Measurements from ENCODE around the gene SPOCD1.

SPOCD1 gene

GRCh38 chr1:31815752-31816500 is at the start of gene SPOCD1:
Gene SPOCD1, minus strand, starts transcription at chr1:31816022. Its CDS starts 689 bp downstream, at chr1:31815333.
- peak; percentile 73 for DNase-seq (ENCODE audit: low read depth)

- DNase-seq (ENCODE audit: low read depth): no peak
Measured at GRCh38 chr1:31862071-31862470, 46.2 kb upstream of the SPOCD1 start.

GRCh38 chr1:31861346-31861745 is 45.5 kb upstream of the SPOCD1 start:
- no peak for DNase-seq (ENCODE audit: low read depth)

- no peak for DNase-seq (ENCODE audit: low read depth)
Measured at GRCh38 chr1:31860581-31860980, 44.8 kb upstream of the SPOCD1 start.

- DNase-seq (ENCODE audit: low read depth): no peak
Measured at GRCh38 chr1:31859719-31860118, 43.9 kb upstream of the SPOCD1 start.

- no peak for DNase-seq (ENCODE audit: low read depth)
Measured at GRCh38 chr1:31859044-31859443, 43.2 kb upstream of the SPOCD1 start.

- DNase-seq (ENCODE audit: low read depth): no peak
Measured at GRCh38 chr1:31857863-31858262, 42.0 kb upstream of the SPOCD1 start.

GRCh38 chr1:31856140-31856539 is 40.3 kb upstream of the SPOCD1 start:
- no peak for DNase-seq (ENCODE audit: low read depth)

- DNase-seq (ENCODE audit: low read depth): peak; percentile 52
Measured at GRCh38 chr1:31855038-31855845, 39.4 kb upstream of the SPOCD1 start.

- DNase-seq (ENCODE audit: low read depth): no peak
Measured at GRCh38 chr1:31849653-31850052, 33.8 kb upstream of the SPOCD1 start.

GRCh38 chr1:31848381-31848897 is 32.6 kb upstream of the SPOCD1 start:
- no peak for DNase-seq (ENCODE audit: low read depth)

GRCh38 chr1:31846484-31846883 is 30.7 kb upstream of the SPOCD1 start:
- no peak for DNase-seq (ENCODE audit: low read depth)

GRCh38 chr1:31843506-31843905 is 27.7 kb upstream of the SPOCD1 start:
- DNase-seq (ENCODE audit: low read depth): peak; percentile 92

GRCh38 chr1:31839662-31840343 is 24.0 kb upstream of the SPOCD1 start:
- no peak for DNase-seq (ENCODE audit: low read depth)

GRCh38 chr1:31837451-31838158 is 21.8 kb upstream of the SPOCD1 start:
- peak; percentile 57 for DNase-seq (ENCODE audit: low read depth)

GRCh38 chr1:31836638-31837037 is 20.8 kb upstream of the SPOCD1 start:
- no peak for DNase-seq (ENCODE audit: low read depth)

- DNase-seq (ENCODE audit: low read depth): no peak
Measured at GRCh38 chr1:31835415-31835814, 19.6 kb upstream of the SPOCD1 start.

GRCh38 chr1:31834501-31834900 is 18.7 kb upstream of the SPOCD1 start:
- no peak for DNase-seq (ENCODE audit: low read depth)

GRCh38 chr1:31831397-31832378 is 15.9 kb upstream of the SPOCD1 start:
- DNase-seq (ENCODE audit: low read depth): no peak

GRCh38 chr1:31830511-31830910 is 14.7 kb upstream of the SPOCD1 start:
- DNase-seq (ENCODE audit: low read depth): no peak

- no peak for DNase-seq (ENCODE audit: low read depth)
Measured at GRCh38 chr1:31830065-31830464, 14.2 kb upstream of the SPOCD1 start.
